Midbrain (tissue), 1 donor: ENCODE measurements around the gene REPIN1.

ENCODE experiments used
- DNase-seq: peaks from one replicate; lab custom pipeline; 2025; lab: John Stamatoyannopoulos, UW

Gene REPIN1

DNA sequence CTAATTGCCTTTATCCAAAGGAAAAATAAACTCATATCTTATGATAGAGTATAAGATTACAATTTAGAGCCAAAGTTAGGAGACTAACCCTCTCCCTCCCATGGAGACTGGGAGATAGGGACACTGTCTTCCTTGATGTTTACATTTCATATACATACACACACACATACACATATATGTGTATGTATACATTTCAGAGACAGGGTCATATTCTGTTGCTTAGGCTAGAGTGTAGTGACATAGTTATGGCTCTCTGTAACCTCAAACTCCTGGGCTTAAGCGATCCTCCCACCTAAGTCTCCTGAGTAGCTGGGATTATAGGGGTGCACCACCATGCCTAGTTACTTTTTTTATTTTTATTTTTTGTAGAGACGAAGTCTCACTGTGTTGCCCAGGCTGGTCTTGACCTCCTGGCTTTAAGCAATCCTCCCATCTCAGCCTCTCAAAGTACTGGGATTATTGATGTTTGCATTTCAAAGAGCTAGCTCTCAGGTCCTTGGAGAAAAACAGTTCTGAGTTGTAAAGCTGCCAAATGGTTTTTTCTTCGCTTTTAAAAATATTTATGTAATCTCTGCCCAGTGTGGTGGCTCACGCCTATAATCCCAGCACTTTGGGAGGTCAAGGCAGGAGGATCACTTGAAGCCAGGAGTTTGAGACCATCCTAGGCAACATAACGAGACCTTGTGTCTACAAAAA lies 8.1 kb upstream of the REPIN1 start:
- DNase-seq: no peak

DNA sequence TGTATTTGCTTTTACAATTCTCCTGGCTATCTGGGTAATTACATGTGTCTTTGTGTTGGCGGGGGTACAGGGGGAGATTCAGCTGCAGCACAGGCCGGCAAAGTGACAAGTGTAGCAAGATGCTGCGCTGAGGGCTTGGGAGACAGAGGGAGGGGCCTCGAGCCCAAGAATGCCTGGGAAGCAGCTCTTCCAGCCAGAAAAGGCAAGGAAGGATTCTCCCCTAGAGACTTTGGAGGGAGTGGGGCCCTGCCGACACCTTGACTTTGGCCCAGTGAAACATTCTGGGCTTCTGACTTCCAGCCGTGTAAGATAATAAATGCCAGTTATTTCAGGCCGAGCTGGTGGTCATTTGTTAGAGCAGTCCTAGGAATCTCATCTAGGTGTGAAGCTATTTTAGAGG lies 7.2 kb upstream of the REPIN1 start:
- DNase-seq: no peak

DNA sequence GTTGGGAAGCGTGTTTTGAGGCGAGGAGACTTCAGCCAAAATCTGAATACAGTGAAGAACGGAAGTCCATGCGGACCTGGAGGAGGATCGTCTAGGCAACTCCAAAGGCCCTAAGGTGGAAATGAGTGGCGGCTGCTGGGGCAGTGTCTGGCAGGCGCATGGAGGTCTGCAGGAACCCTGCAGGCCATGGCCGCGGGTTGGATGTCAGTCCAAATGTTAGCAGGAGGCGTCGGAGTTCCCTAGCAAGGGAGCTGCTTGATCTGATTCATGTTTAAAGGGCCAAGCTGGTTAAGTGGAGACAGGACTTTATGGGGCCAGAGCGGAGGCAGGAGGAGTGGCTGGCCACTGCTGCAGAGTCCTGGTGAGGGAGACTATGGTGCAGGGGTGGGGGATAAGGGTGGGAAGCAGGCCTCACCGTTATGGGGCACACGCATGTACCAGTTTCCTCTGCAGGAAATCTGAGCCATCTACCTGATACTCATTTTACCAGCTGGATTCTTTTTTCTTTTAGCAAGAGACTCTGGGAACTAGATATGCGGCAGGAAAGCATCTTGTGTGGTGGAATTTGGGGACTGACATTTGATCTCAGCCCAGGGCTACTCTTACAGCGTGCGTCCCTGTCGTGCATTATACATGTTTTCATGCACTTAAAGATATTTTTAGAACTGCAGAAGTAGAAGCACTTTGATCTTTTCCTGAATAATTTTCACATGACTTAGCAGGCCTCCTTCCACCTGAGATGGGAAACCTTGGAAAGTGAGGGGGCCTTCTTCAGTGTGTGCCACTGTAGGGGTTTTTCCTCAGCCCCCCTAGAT lies 6.6 kb upstream of the REPIN1 start:
- DNase-seq: no peak

DNA sequence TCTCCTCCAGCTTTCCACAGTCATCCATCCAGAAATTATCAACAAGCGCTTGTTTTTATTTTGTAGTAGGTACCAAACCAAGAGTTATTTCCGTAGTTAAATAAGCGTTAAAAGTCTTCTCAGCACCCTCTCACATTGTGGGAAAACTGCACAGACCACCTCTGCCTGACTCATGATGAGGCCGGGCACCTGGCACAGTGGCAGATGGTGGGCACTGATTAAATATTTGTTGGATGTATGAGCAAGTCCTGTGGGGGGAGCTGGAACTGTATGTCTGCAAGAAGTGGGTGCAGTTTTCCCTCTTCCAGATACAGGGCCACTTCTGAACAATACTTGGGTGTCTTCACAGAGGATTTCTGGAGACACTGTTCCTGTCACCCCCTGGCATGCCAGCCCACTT lies 5.3 kb upstream of the REPIN1 start:
- DNase-seq: no peak

DNA sequence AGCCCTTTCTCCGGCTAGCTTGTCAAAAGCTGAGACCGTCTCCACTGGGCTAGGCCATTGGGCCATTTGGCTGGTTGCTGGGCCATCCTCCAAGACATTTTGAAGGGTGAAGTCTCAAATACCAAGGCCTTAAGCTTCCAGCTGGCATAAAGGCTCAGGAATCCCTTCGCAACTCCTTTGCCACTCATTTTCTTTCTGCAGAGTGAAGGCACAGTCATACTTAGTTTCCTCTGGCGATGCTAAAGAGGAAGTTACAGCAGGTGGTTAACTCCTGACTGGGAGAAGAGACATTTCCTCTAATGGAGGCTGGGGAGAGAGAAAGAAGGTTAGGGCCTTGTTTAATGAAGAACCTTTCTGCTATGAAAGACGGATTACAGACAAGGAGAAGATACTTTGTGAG lies 4.8 kb upstream of the REPIN1 start:
- DNase-seq: no peak

DNA sequence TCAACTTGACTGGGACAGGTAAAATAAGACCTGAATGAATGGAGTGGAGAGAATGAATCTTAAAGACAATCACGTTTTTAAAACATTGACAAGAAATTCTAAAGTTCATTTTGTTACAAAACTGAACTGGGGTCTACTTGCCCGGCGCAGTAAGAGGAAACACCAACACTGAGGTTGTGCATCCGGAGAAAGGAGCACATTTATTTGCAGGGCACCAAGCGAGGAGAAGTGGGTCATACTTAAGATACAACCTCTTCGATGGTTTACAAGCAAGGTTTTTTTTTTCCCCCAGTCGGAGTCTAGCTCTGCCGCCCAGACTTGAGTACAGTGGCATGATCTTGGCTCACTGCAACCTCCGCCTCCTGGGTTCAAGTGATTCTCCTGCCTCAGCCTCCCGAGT lies 3.4 kb upstream of the REPIN1 start:
- no peak for DNase-seq

DNA sequence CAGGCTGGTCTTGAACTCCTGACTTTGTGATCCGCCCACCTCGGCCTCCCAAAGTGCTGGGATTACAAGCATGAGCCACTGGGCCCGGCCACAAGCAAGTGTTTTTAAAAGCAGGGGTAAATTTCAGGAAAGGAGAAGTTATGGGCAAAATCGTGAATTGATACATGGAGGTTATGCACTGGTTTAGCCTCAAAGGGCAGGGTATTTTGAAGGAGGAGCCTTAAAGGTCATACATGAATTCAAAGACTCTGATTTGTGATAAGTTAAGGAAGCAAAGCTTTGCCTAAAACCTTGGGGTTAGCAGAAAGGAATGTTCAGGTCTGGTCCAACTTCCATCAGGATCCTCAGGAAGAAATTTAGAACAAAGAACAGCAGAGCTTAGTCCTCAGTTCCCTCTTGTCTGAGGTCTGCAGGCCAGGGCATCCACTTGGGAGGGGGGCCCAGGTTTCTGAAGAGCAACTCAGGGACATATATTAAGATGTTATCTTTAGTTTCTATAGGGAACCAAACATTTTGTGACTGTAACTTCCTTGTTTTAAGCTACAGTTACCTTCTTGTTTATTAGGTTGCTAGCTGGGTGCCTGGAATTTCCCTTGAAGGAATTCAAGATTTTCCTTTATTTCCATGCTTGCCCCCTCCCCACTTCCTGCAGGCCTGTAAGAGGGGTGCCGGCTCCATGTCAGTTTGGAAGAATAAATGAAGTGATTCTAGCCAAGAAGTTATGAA lies 2.8 kb upstream of the REPIN1 start:
- DNase-seq: no peak

DNA sequence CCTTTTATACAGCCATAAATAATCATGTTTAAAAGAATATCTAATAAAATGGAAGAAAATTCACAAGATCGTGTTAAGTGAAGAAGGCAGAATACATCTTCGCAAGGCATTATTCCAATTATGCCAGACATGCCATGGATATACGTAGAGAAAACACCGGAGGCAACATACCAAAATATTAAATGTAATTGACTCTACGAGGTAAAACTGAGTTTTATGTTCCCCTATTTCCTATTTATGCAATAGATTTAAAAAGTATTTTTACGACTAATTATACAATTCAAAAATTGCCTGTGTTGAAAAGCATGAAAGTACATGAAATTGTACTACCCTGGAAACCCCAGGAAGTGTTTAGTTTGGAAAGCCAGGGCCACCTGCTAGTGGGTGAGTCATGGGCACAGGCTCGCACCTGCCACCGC lies 936 bp upstream of the REPIN1 start:
- no peak for DNase-seq

DNA sequence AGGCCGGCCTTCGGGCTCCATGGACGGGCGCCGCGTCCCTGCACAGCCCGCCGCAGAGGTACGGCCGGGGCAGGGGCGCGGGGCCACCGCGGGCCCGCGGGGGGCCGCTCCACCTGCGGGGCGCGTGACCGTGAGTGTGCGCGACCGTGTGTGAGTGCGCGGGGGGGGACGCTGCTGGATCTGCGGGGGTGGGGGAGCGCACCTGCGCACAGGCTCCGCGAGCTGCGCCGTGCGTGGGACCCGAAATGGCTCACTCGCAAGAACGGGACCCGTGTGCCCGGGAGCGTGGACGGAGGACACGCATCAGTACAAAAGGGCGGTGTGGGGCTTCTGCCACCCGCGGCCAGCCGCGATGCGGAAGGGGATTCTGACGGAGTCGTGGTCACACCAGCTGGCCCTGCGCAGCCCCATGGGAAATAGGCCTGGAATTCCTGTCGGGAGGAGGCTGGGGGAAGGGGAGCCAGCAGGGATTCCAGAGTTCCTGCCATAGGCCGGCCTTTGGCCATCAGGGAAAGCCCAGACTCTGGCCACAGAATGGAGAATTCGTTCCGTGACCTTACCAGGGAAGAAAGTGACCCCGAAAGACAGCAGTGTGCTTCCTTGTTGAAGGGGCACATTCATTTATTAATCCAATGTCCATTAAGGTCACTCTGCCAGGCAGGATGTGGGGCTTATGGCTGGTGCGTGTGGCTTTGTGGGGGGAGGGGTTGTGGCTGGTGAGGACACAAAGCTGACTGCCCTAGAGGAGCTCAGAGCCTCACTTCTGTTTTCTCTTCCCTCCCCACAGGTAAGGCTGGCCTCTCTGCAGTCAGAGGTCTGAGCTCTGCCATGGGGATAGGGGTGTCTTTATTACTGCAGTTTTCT lies 494 bp downstream of the REPIN1 start:
- peak; percentile 68 for DNase-seq

DNA sequence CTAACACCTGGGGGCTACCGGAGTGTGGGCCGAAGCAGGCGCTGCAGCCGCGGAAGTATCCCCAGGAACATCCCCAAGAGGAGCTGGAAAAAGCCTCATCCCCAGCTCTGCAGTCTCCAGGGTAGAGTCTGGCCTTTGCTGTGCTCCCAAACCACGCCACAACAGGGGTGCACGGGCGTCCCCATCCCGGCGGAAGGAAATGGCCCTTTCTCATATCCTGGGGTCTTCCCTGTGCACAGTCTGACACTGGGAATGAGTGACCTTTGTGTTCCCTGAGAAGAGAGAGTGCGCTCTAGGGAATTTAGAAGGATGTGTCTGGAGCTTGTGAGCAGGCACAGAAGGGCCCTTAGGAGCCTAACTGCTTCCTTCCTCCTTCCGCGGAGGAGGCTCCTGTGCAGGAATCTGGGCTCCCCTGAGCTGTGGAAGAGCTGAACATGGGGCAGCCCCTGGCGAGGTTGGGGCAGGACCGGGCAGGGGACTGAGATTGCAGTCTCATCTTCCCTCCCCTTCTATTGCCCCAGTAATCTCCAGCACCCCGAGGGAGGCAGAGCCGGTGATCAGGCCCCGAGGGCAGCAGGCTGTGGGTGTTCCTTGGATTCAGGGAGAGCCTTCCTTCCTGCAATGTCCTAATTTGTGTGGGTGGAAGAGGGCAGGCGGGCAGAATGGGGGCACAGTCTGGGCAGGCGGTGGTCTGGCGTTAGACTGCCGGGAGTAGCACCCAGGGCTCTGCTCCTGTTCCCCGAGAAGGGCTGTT lies 1.3 kb downstream of the REPIN1 start:
- DNase-seq: no peak

DNA sequence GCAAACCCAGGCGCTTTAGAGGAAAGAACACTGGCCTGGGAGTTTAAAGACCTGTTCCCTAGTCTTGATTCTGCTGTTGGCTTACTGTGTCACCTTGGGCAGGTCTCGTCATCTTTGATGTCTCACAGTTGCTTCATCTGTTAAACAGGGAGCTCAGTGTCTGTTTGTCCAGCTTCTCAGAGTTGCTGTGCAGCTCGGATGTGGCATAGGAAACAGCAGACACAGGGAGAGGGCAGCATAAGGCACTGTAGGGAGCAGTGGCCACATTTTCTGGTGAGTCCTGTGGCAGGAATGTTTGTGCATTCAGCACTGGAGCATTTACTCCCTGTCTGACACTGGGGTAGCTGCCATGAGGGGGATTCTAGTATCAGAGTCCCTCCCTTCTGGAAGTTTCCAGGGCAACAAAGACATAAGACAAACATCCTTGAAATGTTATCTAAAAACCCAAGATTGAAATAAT lies 2.0 kb downstream of the REPIN1 start:
- no peak for DNase-seq

DNA sequence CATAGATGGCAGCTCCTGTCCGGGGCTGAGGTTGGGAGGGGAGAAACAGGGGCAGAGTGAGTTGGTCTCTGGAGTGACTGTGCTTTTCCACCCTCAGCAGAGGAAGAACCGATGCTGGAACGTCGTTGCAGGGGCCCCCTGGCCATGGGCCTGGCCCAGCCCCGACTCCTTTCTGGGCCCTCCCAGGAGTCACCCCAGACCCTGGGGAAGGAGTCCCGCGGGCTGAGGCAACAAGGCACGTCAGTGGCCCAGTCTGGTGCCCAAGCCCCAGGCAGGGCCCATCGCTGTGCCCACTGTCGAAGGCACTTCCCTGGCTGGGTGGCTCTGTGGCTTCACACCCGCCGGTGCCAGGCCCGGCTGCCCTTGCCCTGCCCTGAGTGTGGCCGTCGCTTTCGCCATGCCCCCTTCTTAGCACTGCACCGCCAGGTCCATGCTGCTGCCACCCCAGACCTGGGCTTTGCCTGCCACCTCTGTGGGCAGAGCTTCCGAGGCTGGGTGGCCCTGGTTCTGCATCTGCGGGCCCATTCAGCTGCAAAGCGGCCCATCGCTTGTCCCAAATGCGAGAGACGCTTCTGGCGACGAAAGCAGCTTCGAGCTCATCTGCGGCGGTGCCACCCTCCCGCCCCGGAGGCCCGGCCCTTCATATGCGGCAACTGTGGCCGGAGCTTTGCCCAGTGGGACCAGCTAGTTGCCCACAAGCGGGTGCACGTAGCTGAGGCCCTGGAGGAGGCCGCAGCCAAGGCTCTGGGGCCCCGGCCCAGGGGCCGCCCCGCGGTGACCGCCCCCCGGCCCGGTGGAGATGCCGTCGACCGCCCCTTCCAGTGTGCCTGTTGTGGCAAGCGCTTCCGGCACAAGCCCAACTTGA lies 2.7 kb downstream of the REPIN1 start:
- DNase-seq: no peak

DNA sequence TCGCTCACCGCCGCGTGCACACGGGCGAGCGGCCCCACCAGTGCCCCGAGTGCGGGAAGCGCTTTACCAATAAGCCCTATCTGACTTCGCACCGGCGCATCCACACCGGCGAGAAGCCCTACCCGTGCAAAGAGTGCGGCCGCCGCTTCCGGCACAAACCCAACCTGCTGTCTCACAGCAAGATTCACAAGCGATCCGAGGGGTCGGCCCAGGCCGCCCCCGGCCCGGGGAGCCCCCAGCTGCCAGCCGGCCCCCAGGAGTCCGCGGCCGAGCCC lies 3.3 kb downstream of the REPIN1 start:
- DNase-seq: no peak

DNA sequence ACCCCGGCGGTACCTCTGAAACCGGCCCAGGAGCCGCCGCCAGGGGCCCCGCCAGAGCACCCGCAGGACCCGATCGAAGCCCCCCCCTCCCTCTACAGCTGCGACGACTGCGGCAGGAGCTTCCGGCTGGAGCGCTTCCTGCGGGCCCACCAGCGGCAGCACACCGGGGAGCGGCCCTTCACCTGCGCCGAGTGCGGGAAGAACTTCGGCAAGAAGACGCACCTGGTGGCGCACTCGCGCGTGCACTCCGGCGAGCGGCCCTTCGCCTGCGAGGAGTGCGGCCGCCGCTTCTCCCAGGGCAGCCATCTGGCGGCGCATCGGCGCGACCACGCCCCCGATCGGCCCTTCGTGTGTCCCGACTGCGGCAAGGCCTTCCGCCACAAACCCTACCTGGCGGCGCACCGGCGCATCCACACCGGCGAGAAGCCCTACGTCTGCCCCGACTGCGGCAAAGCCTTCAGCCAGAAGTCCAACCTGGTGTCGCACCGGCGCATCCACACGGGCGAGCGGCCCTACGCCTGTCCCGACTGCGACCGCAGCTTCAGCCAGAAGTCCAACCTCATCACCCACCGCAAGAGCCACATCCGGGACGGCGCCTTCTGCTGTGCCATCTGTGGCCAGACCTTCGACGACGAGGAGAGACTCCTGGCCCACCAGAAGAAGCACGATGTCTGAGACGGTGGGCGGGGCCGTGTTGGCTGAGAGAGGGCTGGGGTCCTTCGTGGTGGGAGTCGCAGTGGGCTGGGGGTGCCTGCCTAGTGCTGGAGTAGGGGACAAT lies 3.8 kb downstream of the REPIN1 start:
- no peak for DNase-seq

DNA sequence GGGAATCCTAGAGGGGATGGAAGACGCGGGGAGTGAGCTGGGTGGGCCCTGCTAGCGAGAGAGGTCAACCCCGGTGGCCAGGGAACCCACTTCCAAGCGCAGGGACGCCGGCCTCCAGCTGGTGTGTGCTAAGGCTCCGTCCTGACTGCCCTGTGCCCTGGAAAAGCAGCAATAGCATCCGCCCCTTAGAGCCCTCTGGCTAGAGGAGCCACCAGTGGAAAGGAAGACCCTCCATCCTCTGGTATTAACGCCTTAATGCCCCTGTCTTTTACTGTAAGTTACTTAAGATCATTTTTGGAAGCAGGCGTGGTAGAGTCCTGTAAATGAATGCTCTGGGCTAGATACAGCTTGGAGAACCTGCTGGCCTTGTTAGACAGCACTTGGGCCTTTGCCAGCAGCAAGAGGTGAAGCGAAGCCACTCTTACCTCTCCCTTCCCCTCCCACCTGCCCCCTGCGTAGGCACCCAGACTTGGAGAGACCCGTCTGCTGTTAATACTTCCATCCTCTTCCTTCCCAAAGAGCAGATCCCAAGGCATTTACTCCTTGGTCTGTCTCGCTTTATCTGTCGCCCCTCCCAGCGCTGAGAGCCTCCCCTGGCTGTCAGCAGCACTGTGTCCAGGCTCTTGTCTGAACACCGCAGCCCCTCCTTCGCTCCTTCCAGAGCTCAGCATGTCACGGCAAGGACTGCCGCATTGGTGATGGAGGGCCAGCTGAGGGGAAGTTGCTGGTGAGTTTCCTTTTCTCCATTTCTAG lies 4.6 kb downstream of the REPIN1 start:
- DNase-seq: no peak

DNA sequence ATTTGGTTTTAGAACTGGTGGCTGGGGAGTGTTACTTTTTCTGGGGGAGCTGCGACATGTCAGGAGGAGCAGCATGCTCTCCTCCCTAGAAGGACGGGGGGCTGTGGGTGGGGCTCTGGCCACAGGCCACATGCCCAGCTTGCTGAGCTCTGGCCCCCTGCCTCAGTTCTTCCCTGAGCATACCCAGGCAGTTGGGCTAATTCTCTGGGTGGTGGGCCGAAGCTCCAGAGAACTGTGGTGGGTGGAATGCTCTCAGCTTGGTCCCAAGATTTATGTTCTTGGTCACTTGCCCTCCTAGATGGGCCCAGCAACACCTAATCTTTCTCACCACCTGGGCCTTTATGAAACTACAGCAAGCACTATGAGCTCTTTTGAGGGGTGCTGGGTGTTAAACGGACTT lies 5.4 kb downstream of the REPIN1 start:
- no peak for DNase-seq

DNA sequence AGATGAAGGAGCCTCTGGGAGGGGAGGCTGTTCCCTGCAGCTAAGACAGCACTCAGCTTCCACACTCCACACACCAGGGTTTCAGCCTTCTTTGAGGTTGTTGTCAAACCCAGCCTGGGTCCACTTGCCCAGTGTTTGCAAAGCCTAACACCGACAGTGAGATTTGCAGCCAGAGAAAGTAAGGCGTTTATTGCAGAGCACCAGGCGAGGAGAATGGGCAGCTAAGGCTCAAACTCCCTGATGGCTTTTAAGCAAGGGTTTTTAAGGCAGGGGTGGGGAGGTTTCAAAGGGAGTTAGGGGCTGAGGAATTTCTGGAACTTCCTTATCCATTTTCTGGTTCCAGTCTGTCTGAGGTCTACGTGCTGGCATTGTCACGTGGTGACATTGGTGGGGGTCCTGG lies 5.8 kb downstream of the REPIN1 start:
- DNase-seq: no peak

DNA sequence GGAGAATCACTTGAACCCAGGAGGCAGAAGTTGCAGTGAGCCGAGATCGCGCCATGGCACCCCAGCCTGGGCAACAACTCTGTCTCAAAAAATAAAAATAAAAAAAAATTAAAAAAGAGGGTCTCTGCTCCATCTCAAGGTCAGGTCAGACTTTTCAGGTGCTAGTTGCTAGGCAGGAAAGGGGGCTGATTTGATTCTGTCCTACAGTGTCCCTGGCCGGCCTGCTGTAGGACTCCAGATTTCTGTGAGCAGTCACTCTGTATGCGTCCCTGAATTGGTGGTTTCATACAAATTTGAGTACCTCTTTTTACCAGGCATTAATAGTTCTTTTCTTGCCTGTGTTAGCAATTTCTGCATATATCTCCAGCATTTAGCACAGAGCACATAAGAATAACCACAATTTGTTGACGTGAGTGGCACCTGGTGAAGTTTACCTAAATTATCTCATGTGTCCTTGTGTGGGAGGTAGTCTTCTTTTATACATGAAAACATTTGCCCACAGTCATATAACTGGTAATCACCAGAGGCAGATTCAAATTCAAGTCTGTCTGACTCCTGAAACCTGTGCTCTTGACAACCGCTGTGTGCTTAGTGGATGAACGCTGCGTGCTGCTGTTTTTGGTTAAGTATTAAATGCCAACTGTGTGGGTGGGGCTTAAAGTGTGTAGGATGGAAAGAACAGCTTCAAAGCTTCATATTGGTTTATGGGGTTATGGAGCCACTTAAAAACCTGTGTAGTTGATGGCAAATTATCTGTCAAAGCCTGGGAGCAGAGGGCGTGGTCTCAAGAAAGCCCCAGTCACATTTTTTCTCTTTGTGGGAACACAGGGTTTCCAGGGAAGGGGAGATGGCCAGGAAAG lies 7.3 kb downstream of the REPIN1 start:
- DNase-seq: no peak
